Muscle of leg (tissue), 11 donors: ENCODE results near the gene CEP131. TPM values are rescaled to one million over a fixed set of nuclear protein-coding genes. Genes with fewer than 3 reads are reported as not detected.

Source experiments
- DNase-seq: peaks from one replicate; pipeline ENCODE4 v3.0.0; 2013
- H3K27ac ChIP-seq: one replicate; pipeline ENCODE4 v1.5.1; 2013; ENCODE audit warnings: mild to moderate bottlenecking, low read length, control low read depth
- H3K27me3 ChIP-seq: one replicate; pipeline ENCODE4 v1.6.1; 2013; ENCODE audit warnings: low read length; ENCODE audit not compliant: control insufficient read depth, insufficient read depth
- H3K36me3 ChIP-seq: one replicate; pipeline ENCODE4 v1.6.1; 2013; ENCODE audit warnings: low read length; ENCODE audit not compliant: control insufficient read depth, insufficient read depth
- H3K4me1 ChIP-seq: one replicate; pipeline ENCODE4 v1.6.1; 2013; ENCODE audit warnings: low read length; ENCODE audit not compliant: control insufficient read depth, insufficient read depth
- H3K4me3 ChIP-seq: one replicate; pipeline ENCODE4 v1.5.1; 2013; ENCODE audit warnings: low read length, control low read depth
- H3K9me3 ChIP-seq: replicated peaks from 2 replicates; pipeline ENCODE4 v1.6.1; 2013; ENCODE audit warnings: low read depth, low read length; ENCODE audit not compliant: control insufficient read depth
- WGBS: methylation state at CpG from one replicate; pipeline ENCODE4 v1.1.5; 2013; ENCODE audit warnings: missing lambda C conversion rate; ENCODE audit not compliant: insufficient coverage; 5-methylcytosine and 5-hydroxymethylcytosine counted together
- polyA plus RNA-seq, 8 donors: library from polyadenylated mRNA; unstranded; fragments of 120-200 nt; gene quantifications; one replicate each; pipeline versions ENCODE4 v1.2.1 to v1.2.3, GENCODE V29; 2013; ENCODE audit warnings: inconsistent platforms in 1 of 8, low replicate concordance in 1 of 8; ENCODE audit not compliant: insufficient read length in 8 of 8, insufficient read depth in 1 of 8
- total RNA-seq: library from RNA; stranded (reverse); fragments of 120-200 nt; gene quantifications from one replicate; pipeline ENCODE4 v1.2.4, GENCODE V29; 2013

The CEP131 gene
- total and polyA plus RNA-seq, 9 donors = 8.3 to 16.4 (median 13.5) TPM

GRCh38 chr17:81179220-81179619 lies 43.5 kb downstream of the CEP131 start:
- H3K4me3 ChIP-seq = no peak overlapping the region
- peaks cover 6% of the 10 kb centered on the region for H3K9me3 ChIP-seq
- 27% methylated on average over 6 of the region's 9 CpGs for WGBS
- H3K4me1 ChIP-seq = peaks cover 42% of the 10 kb centered on the region
- no peaks in the 10 kb centered on the region for H3K36me3 ChIP-seq
- DNase-seq = peak; percentile 51
- H3K27ac ChIP-seq = peak overlapping the region; percentile 60
- H3K27me3 ChIP-seq = peaks cover 3% of the 10 kb centered on the region

- H3K9me3 ChIP-seq = peaks cover 6% of the 10 kb centered on the region
- no peaks in the 10 kb centered on the region for H3K27me3 ChIP-seq
- no peak for DNase-seq
- WGBS = 66% methylated on average over 17 of the region's 25 CpGs
- H3K4me3 ChIP-seq = no peak overlapping the region
- no peaks in the 10 kb centered on the region for H3K36me3 ChIP-seq
- peak overlapping the region; percentile 8 for H3K27ac ChIP-seq
- H3K4me1 ChIP-seq = peaks cover 39% of the 10 kb centered on the region
These were observed 44.4 kb downstream of the CEP131 start for GRCh38 chr17:81178136-81179091.

- Histone ChIP-seq H3K4me1 (peaks cover 51% of the 10 kb centered on the region), H3K4me3 (no peak overlapping the region), H3K27me3 (no peaks in the 10 kb centered on the region), H3K27ac (no peak overlapping the region), H3K9me3 (peaks cover 6% of the 10 kb centered on the region), H3K36me3 (no peaks in the 10 kb centered on the region)
- WGBS = 96% methylated on average over 3 of the region's 7 CpGs
- DNase-seq = no peak
These were observed 46.1 kb downstream of the CEP131 start for GRCh38 chr17:81176666-81177065.

GRCh38 chr17:81173762-81174155 lies 49.0 kb downstream of the CEP131 start:
- Histone ChIP-seq H3K4me1 (peaks cover 39% of the 10 kb centered on the region), H3K36me3 (no peaks in the 10 kb centered on the region), H3K27ac (peak overlapping the region; percentile 56), H3K27me3 (no peaks in the 10 kb centered on the region), H3K4me3 (no peak overlapping the region), H3K9me3 (peaks cover 6% of the 10 kb centered on the region)
- no CpG with 5 or more reads among the region's 1 CpG for WGBS
- DNase-seq = peak; percentile 75

- H3K4me3 ChIP-seq = no peak overlapping the region
- peak overlapping the region; percentile 33 for H3K27ac ChIP-seq
- H3K27me3 ChIP-seq = peaks cover under 1% of the 10 kb centered on the region
- peaks cover 37% of the 10 kb centered on the region for H3K4me1 ChIP-seq
- H3K9me3 ChIP-seq = peaks cover 6% of the 10 kb centered on the region
- peak; percentile 51 for DNase-seq
- WGBS = 83% methylated on average over 1 of the region's 11 CpGs
- H3K36me3 ChIP-seq = no peaks in the 10 kb centered on the region
These were observed 49.6 kb downstream of the CEP131 start for GRCh38 chr17:81173052-81173761.

- peaks cover 5% of the 10 kb centered on the region for H3K27me3 ChIP-seq
- peaks cover 6% of the 10 kb centered on the region for H3K9me3 ChIP-seq
- H3K4me1 ChIP-seq = peaks cover 37% of the 10 kb centered on the region
- H3K27ac ChIP-seq = peak overlapping the region; percentile 35
- peak; percentile 38 for DNase-seq
- WGBS = 61% methylated on average over 3 of the region's 8 CpGs
- H3K4me3 ChIP-seq = no peak overlapping the region
- H3K36me3 ChIP-seq = no peaks in the 10 kb centered on the region
These were observed 50.8 kb downstream of the CEP131 start for GRCh38 chr17:81171941-81172340.

- H3K36me3 ChIP-seq = no peaks in the 10 kb centered on the region
- DNase-seq = peak; percentile 78
- H3K27ac ChIP-seq = peak overlapping the region; percentile 55
- H3K27me3 ChIP-seq = peaks cover 5% of the 10 kb centered on the region
- 55% methylated on average over 11 of the region's 15 CpGs for WGBS
- H3K9me3 ChIP-seq = peaks cover 6% of the 10 kb centered on the region
- H3K4me1 ChIP-seq = peaks cover 44% of the 10 kb centered on the region
- no peak overlapping the region for H3K4me3 ChIP-seq
These were observed 51.9 kb downstream of the CEP131 start for GRCh38 chr17:81170727-81171494.

- DNase-seq = no peak
- H3K27me3 ChIP-seq = peaks cover 14% of the 10 kb centered on the region
These were observed 52.9 kb downstream of the CEP131 start for GRCh38 chr17:81169870-81170309.

GRCh38 chr17:81167638-81168037 lies 55.1 kb downstream of the CEP131 start:
- DNase-seq = no peak
- Histone ChIP-seq H3K27me3 (peaks cover 18% of the 10 kb centered on the region), H3K27ac (no peak overlapping the region), H3K4me1 (peaks cover 63% of the 10 kb centered on the region), H3K4me3 (no peak overlapping the region), H3K36me3 (no peaks in the 10 kb centered on the region), H3K9me3 (no peaks in the 10 kb centered on the region)
- WGBS = 87% methylated on average over 7 of the region's 7 CpGs

More at GRCh38 chr17:81169870-81170309, 52.9 kb downstream of the CEP131 start:
- Histone ChIP-seq H3K9me3 (no peaks in the 10 kb centered on the region), H3K27ac (no peak overlapping the region), H3K36me3 (no peaks in the 10 kb centered on the region), H3K4me1 (peaks cover 52% of the 10 kb centered on the region), H3K4me3 (no peak overlapping the region)
- WGBS = 95% methylated on average over 3 of the region's 3 CpGs
